Posterior cingulate gyrus (tissue), 11 donors: Measurements from ENCODE around the gene GART.
"Not testable (repeated sequence)": the region's sequence is repeated elsewhere in the genome, so short reads cannot be mapped to it uniquely, and the experiment has no call there.

Experiments
- DNase-seq, 10 donors: peaks; one replicate each; pipeline versions ENCODE4 v3.0.0 to v3.0.0-alpha.2; 2020 to 2021; ENCODE audit warnings: mixed read lengths in 3 of 10
- intact Hi-C: fragments of 100-400 bp; cut with DNase I; formaldehyde crosslinking; loops from one replicate; pipeline ENCODE4 v1.15.1; 2023

GART gene

GRCh38 chr21:33541756-33542639 lies at the start of gene GART:
Gene GART, minus strand, starts transcription at chr21:33542117. Its CDS starts 2,802 bp downstream, at chr21:33539315.
- intact Hi-C loops, result loop anchor here (2.0 to 5.0 kb wide), 3 partner anchors 45 to 61 kb away; partner anchors contain the start of genes DNAJC28 and DONSON
- peak; percentile 65 to 97 (median 80) for DNase-seq

DNA sequence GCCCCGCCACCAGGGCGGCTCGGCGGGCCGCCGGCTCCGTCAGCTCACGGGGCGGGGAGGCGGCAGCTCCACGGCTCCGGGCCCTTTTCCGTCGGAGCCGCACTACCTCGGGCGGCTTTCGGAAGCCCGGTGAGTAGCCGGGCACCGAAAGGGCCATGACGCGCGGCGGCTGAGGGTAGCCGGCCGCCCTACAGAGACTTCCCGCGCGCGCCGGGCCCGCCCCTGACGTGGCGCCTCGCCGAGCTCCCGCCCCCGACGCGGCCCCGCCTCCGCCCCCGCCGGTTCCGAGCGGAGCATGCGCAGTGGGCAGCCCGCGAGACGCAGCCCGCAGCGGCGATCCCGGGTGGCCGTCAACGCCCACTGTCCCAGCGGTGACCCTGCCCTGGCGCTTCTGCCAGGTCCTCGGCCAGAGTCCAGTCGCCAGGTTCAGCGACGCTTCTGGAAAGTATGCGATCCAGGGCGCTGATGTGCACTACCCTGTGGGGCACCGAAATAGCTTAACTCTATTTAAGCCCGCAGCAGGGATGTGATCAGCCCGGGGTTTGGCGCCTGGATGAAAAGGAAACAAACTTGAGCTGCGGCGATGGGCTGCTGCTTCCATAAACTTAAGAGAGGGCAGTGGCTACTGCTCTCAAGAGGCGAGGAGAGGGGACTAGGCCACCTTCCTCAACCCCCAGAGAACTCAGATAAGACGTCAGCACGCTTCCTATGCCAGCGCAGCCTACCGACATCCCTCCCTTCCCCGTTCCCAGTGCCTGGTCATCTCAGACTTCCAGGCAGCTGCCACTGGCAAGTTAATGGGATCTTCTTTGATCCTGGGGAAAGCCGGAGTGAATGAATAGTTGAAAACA lies 46.8 kb upstream of the GART start, which contains the start of gene DONSON:
DONSON (minus strand) TSS at position 200 of the 851 bp plus-strand sequence; CDS start at position 157, 43 bp downstream.
- intact Hi-C loops, result loop anchor here (2.0 to 5.0 kb wide), 2 partner anchors 46 to 54 kb away; partner anchors contain the start of genes GART, ITSN1 and SON

GRCh38 chr21:33587792-33588484 lies 46.0 kb upstream of the GART start:
- peak in 8 of 10 donors; percentile 16 to 89 (median 20) for DNase-seq
- intact Hi-C loops, result loop anchor here (2.0 to 5.0 kb wide), 2 partner anchors 46 to 55 kb away; partner anchors contain the start of genes GART, ITSN1 and SON

More for the DNA sequence above, 46.8 kb upstream of the GART start, which contains the start of gene DONSON:
- DNase-seq, result peak; percentile 78 to 98 (median 85)

- no peak for DNase-seq
- intact Hi-C loops, result loop anchor here (5.0 kb wide), 1 partner anchor 45 kb away; the partner anchor contains the start of genes GART and SON
Measured at GRCh38 chr21:33586927-33587326, 45.0 kb upstream of the GART start.

DNA sequence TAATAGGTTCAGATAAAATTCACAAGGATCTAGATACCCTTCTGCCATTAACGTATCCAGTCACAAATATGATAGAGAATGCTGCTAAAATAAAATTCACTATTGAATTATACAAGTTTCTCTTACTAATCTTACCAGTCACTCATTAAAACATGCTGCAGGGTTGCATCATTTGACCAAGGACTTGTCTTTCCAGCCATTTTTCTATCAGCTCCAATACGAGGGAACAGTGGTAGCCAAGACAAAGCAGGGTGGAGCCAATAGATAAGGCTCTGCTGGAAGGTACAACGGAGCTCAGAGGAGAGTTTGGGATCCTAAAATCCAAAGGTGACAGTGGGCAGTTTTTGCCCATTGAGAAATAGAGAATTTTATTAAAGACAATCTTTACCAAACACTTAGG lies 42.5 kb upstream of the GART start:
- DNase-seq, result no peak
- intact Hi-C loops, result no loop called here

DNA sequence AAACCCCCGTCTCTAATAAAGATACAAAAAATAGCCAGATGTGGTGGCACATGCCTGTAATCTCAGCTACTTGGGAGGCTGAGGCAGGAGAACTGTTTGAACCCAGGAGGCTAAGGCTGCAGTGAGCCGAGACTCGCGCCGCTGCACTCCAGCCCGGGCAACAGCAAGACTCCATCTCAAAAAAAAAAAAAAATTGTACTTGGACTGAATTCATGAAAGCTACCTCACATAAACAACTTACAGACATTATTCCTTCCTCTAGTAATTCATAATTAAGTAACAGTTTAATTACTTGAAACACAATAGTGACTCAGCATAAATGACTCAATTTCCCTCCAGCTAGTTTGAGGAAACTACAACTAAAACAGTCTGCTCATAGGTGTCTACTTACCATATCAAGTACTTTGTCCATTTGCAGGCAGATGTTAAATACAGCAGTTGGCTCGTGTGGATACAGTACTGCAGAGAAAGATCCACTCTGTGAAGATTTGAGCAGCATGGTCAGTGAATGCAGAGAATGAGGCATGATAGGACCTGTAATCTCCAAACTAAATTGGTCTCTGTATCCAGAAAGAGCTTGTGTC lies 37.1 kb upstream of the GART start:
- DNase-seq, result no peak
- intact Hi-C loops, result no loop called here

- intact Hi-C loops, result no loop called here
- no peak for DNase-seq
Measured at GRCh38 chr21:33578214-33578613, 36.3 kb upstream of the GART start.

- DNase-seq, intact Hi-C loops: not testable (repeated sequence)
Measured at GRCh38 chr21:33576741-33577141, 34.8 kb upstream of the GART start.

DNA sequence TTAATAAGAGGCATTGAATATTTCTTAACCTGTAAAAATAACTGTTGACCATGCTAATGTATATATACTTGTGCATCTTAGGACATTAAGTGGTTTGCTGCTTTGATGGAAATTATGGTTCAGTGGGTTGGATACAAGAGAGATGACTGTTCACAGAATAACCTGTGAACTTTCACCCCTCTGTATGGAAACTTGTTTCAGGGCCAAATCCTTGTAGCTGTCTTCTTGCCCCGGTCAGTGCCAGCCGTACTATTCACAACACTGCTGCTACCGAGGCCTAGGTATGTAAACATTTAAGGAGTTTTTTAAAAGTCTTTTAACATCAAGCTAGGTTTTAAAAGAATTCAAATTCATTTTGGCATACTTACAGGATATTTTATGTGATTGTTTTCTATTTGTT lies 30.4 kb upstream of the GART start:
- intact Hi-C loops, result no loop called here
- no peak for DNase-seq

DNA sequence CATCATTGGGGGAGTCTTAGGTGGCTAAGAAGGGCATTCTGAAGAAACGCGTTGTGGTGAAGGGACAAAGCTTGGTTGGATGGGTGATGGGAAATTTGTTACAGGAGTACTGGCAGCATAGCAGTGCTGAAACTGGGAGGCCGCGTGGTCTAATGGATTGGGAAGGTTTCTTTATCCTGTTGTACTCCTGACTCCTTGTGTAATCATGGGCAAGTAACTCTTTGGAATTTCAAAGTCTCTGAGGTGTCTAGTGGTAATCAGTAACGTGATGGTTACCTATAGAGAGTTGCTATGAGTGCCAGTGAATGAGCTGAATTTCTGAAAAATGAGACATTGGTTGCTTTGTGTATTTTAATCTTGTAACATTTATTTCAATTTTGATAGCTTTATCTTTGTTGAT lies 28.1 kb upstream of the GART start:
- no peak for DNase-seq
- intact Hi-C loops, result no loop called here

DNA sequence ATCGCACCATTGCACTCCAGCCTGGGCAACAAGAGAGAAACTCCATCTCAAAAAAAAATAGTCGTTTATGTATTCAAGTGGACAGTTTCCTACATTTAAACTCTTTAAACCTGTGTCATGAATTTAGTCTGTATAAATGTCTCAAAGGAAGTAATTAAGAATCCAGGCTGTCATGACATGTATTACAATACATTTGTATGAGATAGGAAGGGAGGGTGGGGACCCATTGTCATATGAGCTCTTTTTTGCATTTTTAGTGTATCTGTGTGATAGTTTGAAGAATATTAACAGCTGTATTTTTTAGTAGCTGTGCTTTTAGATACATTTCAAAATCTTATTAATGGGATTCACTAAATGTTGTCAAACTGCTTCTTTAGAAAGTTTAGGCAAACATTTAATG lies 26.5 kb upstream of the GART start:
- intact Hi-C loops, result no loop called here

GRCh38 chr21:33567914-33568313 lies 26.0 kb upstream of the GART start:
- intact Hi-C loops, result no loop called here
- DNase-seq, result no peak

More for the DNA sequence above, 26.5 kb upstream of the GART start:
- no peak for DNase-seq

DNA sequence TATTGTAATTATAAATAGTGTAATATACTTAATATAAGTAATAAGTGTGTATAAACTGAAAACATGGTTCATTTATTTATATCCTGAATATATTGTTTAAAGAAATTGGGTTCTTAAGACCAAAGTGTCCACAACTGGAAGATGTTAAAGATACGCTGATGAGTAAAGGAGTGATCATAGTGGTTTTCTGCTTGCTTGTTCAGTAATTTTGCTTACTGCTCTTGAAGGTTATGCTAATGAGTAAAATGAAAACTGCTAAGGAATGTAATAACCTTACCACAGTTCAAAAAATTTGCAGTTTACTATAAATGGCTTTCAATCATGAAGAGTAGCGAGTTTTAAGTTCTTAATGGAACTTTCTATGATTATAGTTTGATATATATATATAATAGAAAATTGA lies 24.6 kb upstream of the GART start:
- no peak for DNase-seq
- intact Hi-C loops, result no loop called here

DNA sequence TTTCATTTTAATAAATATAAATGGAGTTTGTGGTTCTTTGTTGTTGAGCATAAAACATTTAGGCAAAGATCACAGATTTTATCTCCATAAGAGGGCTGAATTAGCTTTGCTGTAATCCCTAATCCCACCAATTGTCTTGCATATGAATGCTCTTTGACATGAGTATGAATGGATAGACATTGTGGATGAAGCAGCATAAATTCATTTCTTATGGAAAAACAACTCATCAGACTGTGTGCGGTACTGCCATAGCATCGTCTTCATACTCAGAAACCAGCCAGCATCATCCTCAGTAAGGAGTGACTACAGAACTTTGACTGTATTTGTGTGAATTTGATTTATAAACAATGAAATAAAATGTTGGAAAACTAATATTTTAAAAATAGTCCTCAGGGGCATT lies 20.5 kb upstream of the GART start:
- intact Hi-C loops, result no loop called here
- DNase-seq, result no peak

- DNase-seq, result no peak
- intact Hi-C loops, result no loop called here
Measured at GRCh38 chr21:33561373-33561772, 19.5 kb upstream of the GART start.

GRCh38 chr21:33560965-33561364 lies 19.0 kb upstream of the GART start:
- DNase-seq, result no peak
- intact Hi-C loops, result no loop called here

GRCh38 chr21:33559813-33560212 lies 17.9 kb upstream of the GART start:
- intact Hi-C loops, result no loop called here
- no peak for DNase-seq

GRCh38 chr21:33558777-33559421 lies 17.0 kb upstream of the GART start:
- DNase-seq, result no peak
- intact Hi-C loops, result no loop called here

DNA sequence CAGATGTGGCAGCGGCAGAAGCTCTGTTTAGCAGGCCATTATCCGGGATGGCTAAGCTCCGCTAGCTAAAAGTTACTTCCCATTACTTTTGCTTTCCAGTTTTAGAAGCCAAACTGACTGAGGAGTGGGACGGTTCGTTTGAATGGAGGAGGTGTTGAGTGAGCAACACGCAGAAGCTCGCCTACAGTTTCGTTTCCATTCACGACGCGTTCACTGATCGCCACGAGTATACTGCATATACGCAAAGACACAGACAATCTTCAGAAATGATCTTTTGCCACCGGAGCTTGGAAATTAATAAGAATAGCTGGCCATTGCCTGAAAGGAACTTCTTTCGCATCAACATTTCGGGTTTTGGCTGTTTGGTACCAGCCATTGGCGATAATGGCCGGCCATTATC lies 15.5 kb upstream of the GART start:
- peak in 1 of 10 donors; percentile 54 for DNase-seq
- intact Hi-C loops, result no loop called here
